ENCODE results near the gene C1orf226.

- TF ChIP-seq POLR2A (IDR thresholded peaks at IDR 0.05; ENCODE audit: control extremely low read depth in 1 of 2, low read depth in 2 of 2, low read length in 2 of 2) (no peak), RFX5 (IDR thresholded peaks at IDR 0.05; ENCODE audit: borderline replicate concordance, low read depth, low read length) (no peak), NRF1 (IDR thresholded peaks at IDR 0.05; ENCODE audit: low read depth, low read length) (no peak), ZNF274 (IDR thresholded peaks at IDR 0.05; ENCODE audit: borderline replicate concordance, extremely low read depth, low read length) (no peak), EZH2 (IDR thresholded peaks at IDR 0.05; ENCODE audit: low read depth, low read length, severe bottlenecking) (no peak)
- TF ChIP-seq, protein P1, sequence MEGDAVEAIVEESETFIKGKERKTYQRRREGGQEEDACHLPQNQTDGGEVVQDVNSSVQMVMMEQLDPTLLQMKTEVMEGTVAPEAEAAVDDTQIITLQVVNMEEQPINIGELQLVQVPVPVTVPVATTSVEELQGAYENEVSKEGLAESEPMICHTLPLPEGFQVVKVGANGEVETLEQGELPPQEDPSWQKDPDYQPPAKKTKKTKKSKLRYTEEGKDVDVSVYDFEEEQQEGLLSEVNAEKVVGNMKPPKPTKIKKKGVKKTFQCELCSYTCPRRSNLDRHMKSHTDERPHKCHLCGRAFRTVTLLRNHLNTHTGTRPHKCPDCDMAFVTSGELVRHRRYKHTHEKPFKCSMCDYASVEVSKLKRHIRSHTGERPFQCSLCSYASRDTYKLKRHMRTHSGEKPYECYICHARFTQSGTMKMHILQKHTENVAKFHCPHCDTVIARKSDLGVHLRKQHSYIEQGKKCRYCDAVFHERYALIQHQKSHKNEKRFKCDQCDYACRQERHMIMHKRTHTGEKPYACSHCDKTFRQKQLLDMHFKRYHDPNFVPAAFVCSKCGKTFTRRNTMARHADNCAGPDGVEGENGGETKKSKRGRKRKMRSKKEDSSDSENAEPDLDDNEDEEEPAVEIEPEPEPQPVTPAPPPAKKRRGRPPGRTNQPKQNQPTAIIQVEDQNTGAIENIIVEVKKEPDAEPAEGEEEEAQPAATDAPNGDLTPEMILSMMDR (IDR thresholded peaks at IDR 0.05; ENCODE audit: control extremely low read depth in 1 of 3, insufficient read depth in 1 of 3, low read depth in 1 of 3, low read length in 3 of 3): no peak
Measured at GRCh38 chr1:162388083-162388594, 6.6 kb downstream of the C1orf226 start.

Data from H1 (cell line).